SH-SY5Y (cell line): ENCODE results near the gene LELP1.

Source experiments
- GATA2 ChIP-seq: IDR thresholded peaks from 2 replicates; pipeline ENCODE4 v1.6.1; 2011; ENCODE audit warnings: mild to moderate bottlenecking, low read depth, low read length
- GATA3 ChIP-seq: IDR thresholded peaks from 2 replicates; pipeline ENCODE4 v1.6.1; 2011; ENCODE audit warnings: low read depth, mild to moderate bottlenecking, low read length, moderate library complexity

GRCh38 chr1:153232553-153232952 is 29.3 kb downstream of the LELP1 start:
- TF ChIP-seq GATA2 (no peak), GATA3 (no peak)
